Mesenchymal stem cell (in vitro differentiated cells and primary cell): ENCODE measurements around the gene CFAP141.

Experiments used
- DNase-seq: peaks from one replicate; pipeline ENCODE4 v3.0.0-alpha.2; 2013
- H2AFZ ChIP-seq: one replicate; pipeline ENCODE4 v1.6.1; 2013; ENCODE audit warnings: low read depth, mild to moderate bottlenecking, control low read depth, inconsistent platforms, low read length, moderate library complexity
- H2AK5ac ChIP-seq: 2 replicates; pipeline ENCODE4 v1.6.1; 2013; ENCODE audit warnings: low read length, moderate library complexity, mild to moderate bottlenecking, inconsistent platforms; ENCODE audit not compliant: severe bottlenecking
- H2BK120ac ChIP-seq: one replicate; pipeline ENCODE4 v1.6.1; 2013; ENCODE audit warnings: low read depth, mild to moderate bottlenecking, inconsistent platforms, low read length, moderate library complexity
- H2BK12ac ChIP-seq, 2 experiments: one replicate each; pipeline ENCODE4 v1.6.1; 2013; ENCODE audit warnings: inconsistent platforms in 2 of 2, low read length in 2 of 2, mild to moderate bottlenecking in 2 of 2, moderate library complexity in 2 of 2, control low read depth in 1 of 2
- H2BK15ac ChIP-seq: one replicate; pipeline ENCODE4 v1.6.1; 2013; ENCODE audit warnings: mild to moderate bottlenecking, low read depth, inconsistent platforms; ENCODE audit not compliant: poor library complexity, severe bottlenecking
- H2BK5ac ChIP-seq: 2 replicates; pipeline ENCODE4 v1.6.1; 2013; ENCODE audit warnings: low read depth, mild to moderate bottlenecking, low read length, control low read depth, inconsistent platforms; ENCODE audit not compliant: poor library complexity, severe bottlenecking
- H3K14ac ChIP-seq, 2 experiments: one replicate each; pipeline ENCODE4 v1.6.1; 2013; ENCODE audit warnings: inconsistent platforms in 2 of 2, low read length in 2 of 2, control low read depth in 1 of 2, mild to moderate bottlenecking in 1 of 2, moderate library complexity in 1 of 2
- H3K18ac ChIP-seq, 2 experiments: one replicate each; pipeline ENCODE4 v1.6.1; 2013; ENCODE audit warnings: inconsistent platforms in 2 of 2, low read length in 2 of 2, control low read depth in 1 of 2, low read depth in 1 of 2, mild to moderate bottlenecking in 1 of 2
- H3K23ac ChIP-seq, 2 experiments: one replicate each; pipeline ENCODE4 v1.6.1; 2013; ENCODE audit warnings: inconsistent platforms in 2 of 2, low read length in 2 of 2, mild to moderate bottlenecking in 2 of 2, moderate library complexity in 2 of 2, control low read depth in 1 of 2
- H3K27ac ChIP-seq: 2 replicates; pipeline ENCODE4 v1.5.1; 2013; ENCODE audit warnings: mild to moderate bottlenecking, moderate library complexity, low read length, control low read depth, inconsistent platforms; ENCODE audit not compliant: poor library complexity, severe bottlenecking
- H3K27me3 ChIP-seq, 2 experiments: 2 replicates each; pipeline versions ENCODE4 v1.6.1 to v1.7.0; 2013; ENCODE audit warnings: low read length in 2 of 2, mild to moderate bottlenecking in 2 of 2, moderate library complexity in 2 of 2, control low read depth in 1 of 2, inconsistent platforms in 1 of 2; ENCODE audit not compliant: control insufficient read depth in 1 of 2, insufficient read depth in 1 of 2
- H3K36me3 ChIP-seq, 2 experiments: 2 replicates each; pipeline versions ENCODE4 v1.6.1 to v1.7.0; 2013; ENCODE audit warnings: low read length in 2 of 2, control low read depth in 1 of 2, inconsistent platforms in 1 of 2, low read depth in 1 of 2, mild to moderate bottlenecking in 1 of 2; ENCODE audit not compliant: insufficient read depth in 2 of 2, control insufficient read depth in 1 of 2
- H3K4ac ChIP-seq, 2 experiments: one replicate each; pipeline ENCODE4 v1.6.1; 2013; ENCODE audit warnings: inconsistent platforms in 2 of 2, low read length in 2 of 2, mild to moderate bottlenecking in 2 of 2, moderate library complexity in 2 of 2, control low read depth in 1 of 2, low read depth in 1 of 2
- H3K4me1 ChIP-seq: 2 replicates; pipeline ENCODE4 v1.6.1; 2013; ENCODE audit warnings: low read depth, low read length, control low read depth; ENCODE audit not compliant: control insufficient read depth, insufficient read depth
- H3K4me2 ChIP-seq: 2 replicates; pipeline ENCODE4 v1.6.1; 2013; ENCODE audit warnings: low read length, mild to moderate bottlenecking, inconsistent platforms; ENCODE audit not compliant: poor library complexity, severe bottlenecking
- H3K4me3 ChIP-seq, 2 experiments: 2 replicates each; pipeline versions ENCODE4 v1.5.1 to v1.7.0; 2013; ENCODE audit warnings: low read length in 2 of 2, mild to moderate bottlenecking in 2 of 2, control low read depth in 1 of 2, low read depth in 1 of 2; ENCODE audit not compliant: insufficient read depth in 1 of 2
- H3K79me1 ChIP-seq: replicated peaks from 2 replicates; pipeline ENCODE4 v1.6.1; 2013; ENCODE audit warnings: mild to moderate bottlenecking, control low read depth, low read length, inconsistent platforms; ENCODE audit not compliant: poor library complexity, severe bottlenecking
- H3K9ac ChIP-seq: 2 replicates; pipeline ENCODE4 v1.7.0; 2013; ENCODE audit warnings: mild to moderate bottlenecking, low read length, moderate library complexity
- H3K9me3 ChIP-seq: 2 replicates; pipeline ENCODE4 v1.7.0; 2013; ENCODE audit warnings: mild to moderate bottlenecking, low read length; ENCODE audit not compliant: control insufficient read depth
- H4K8ac ChIP-seq: one replicate; pipeline ENCODE4 v1.6.1; 2013; ENCODE audit warnings: inconsistent platforms, mild to moderate bottlenecking, low read length, moderate library complexity
- H4K91ac ChIP-seq: one replicate; pipeline ENCODE4 v1.6.1; 2013; ENCODE audit warnings: mild to moderate bottlenecking, low read length, inconsistent platforms
- WGBS: methylation state at CpG from one replicate; pipeline ENCODE4 v1.1.7; 2013; ENCODE audit warnings: mixed read lengths; 5-methylcytosine and 5-hydroxymethylcytosine counted together

The CFAP141 gene

DNA sequence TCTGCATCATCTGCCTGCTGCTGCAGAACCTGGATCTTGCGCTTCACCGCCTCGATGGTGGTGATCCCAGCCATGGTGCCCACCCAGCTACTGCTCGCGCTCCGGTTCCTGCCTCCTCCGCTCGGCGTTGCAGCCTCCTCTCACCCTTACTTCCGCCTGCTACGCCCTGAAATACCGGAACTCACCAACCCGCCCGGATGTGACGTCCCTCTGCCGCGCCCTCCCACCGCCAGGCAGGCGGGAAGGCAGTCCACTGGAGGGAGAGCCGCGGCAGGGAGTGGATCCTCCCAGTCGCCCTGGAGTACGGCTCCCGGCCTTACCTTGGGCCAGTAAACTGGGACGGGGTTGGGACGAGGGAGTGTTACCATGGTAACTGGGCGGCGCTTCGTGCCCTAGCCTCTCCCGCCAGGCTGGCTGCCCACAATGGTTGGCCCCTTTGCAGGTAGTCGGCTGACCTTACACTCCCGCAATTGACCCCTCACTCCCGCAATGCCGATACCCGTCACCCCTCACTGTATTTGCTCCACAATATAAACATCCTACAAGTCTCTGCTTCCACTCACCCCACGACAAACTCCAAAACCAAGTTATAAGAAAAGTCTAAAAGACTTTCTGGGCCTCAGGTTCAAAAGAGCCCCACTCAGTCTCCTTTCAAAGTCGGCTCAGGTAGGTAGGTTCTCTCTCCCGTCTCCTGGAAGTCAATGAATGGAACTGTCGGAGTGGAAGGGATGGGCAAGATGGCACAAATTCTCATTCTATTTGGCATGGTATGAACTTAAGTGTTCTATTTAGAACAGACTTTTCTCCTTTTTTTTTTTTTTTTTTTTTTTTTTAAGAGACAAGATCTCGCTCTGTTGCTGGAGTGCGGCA is 22.9 kb downstream of the CFAP141 start:
- Histone ChIP-seq H3K4ac (peak overlapping the region; percentile 89 to 95), H3K23ac (peak overlapping the region in 1 of 2 experiments; percentile 18)
- WGBS: 5% methylated on average over 40 of the region's 41 CpGs

DNA sequence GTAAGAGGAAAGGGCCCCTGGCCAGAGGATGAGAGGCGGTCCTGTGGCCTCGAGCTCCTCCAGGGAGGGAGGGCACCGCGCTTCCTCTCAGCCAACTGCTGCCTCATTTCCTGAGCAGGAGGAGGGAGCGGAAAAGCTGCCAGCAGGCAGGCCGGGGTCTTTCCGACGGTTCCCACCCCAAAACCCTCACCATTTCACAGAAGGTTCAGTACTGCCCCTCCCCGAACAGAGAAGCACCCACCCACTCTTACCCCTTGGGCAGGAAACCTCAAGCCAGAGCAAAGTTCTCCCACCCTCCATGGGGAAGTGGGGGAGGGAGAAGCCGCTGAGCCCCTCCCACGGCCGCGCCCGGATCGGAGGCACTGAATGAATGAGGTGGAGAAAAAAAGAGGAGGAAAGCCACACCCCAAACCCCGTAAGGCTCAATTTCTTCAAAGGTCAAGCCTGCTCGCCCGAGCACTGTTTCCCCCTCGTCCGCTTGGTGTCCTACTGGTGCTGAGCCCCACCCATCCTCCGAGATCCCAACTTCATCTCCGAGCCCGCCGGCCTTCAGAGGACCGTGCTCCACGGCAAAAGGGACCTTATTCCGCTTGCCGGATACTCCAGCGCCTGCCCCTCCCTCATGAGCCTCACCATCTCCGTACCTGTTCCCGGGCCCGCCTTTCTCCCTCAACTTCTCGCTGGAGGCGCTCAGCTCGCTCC is 23.6 kb downstream of the CFAP141 start:
- peaks cover under 1 to 8% of the 10 kb centered on the region in 2 experiments for H3K27me3 ChIP-seq
- peaks cover 11 to 13% of the 10 kb centered on the region in 2 experiments for H3K36me3 ChIP-seq
- H2BK12ac ChIP-seq: no peak overlapping the region
- peak overlapping the region; percentile 26 for H3K4me2 ChIP-seq
- no peaks in the 10 kb centered on the region for H3K9me3 ChIP-seq
- no peaks in the 10 kb centered on the region for H3K79me1 ChIP-seq
- peak overlapping the region; percentile 90 to 95 for H3K4me3 ChIP-seq
- WGBS: under 1% methylated on average over 22 of the region's 35 CpGs
- peaks cover 17% of the 10 kb centered on the region for H3K4me1 ChIP-seq
- peak overlapping the region; percentile 81 for H2AK5ac ChIP-seq
- peak overlapping the region; percentile 89 to 95 for H3K4ac ChIP-seq
- DNase-seq: peak; percentile 81
- H3K27ac ChIP-seq: peak overlapping the region; percentile 64
- H3K18ac ChIP-seq: peak overlapping the region; percentile 90 to 97
- H2BK15ac ChIP-seq: peak overlapping the region; percentile 74
- peak overlapping the region; percentile 9 for H2BK120ac ChIP-seq
- H4K8ac ChIP-seq: peak overlapping the region; percentile 95
- peak overlapping the region in 1 of 2 experiments; percentile 90 for H3K14ac ChIP-seq
- H3K9ac ChIP-seq: peak overlapping the region; percentile 93
- H3K23ac ChIP-seq: no peak overlapping the region
- no peak overlapping the region for H2AFZ ChIP-seq
- no peak overlapping the region for H2BK5ac ChIP-seq
- peak overlapping the region; percentile 99 for H4K91ac ChIP-seq

More for the DNA sequence above, 22.9 kb downstream of the CFAP141 start:
- H3K79me1 ChIP-seq: no peaks in the 10 kb centered on the region
- peak; percentile 96 for DNase-seq
- peaks cover 3 to 8% of the 10 kb centered on the region in 2 experiments for H3K27me3 ChIP-seq
- H3K4me3 ChIP-seq: peak overlapping the region; percentile 90 to 95
- peaks cover 11 to 13% of the 10 kb centered on the region in 2 experiments for H3K36me3 ChIP-seq
- peak overlapping the region; percentile 75 for H3K27ac ChIP-seq
- no peak overlapping the region for H2BK5ac ChIP-seq
- H4K91ac ChIP-seq: peak overlapping the region; percentile 99
- peak overlapping the region; percentile 91 to 97 for H3K18ac ChIP-seq
- H3K9me3 ChIP-seq: no peaks in the 10 kb centered on the region
- H4K8ac ChIP-seq: peak overlapping the region; percentile 99
- H2AK5ac ChIP-seq: no peak overlapping the region
- H2BK120ac ChIP-seq: peak overlapping the region; percentile 64
- H2BK12ac ChIP-seq: no peak overlapping the region
- no peak overlapping the region for H2BK15ac ChIP-seq
- peaks cover 14% of the 10 kb centered on the region for H3K4me1 ChIP-seq
- H3K4me2 ChIP-seq: peak overlapping the region; percentile 88
- peak overlapping the region; percentile 93 for H3K9ac ChIP-seq
- H3K14ac ChIP-seq: peak overlapping the region in 1 of 2 experiments; percentile 90
- H2AFZ ChIP-seq: peak overlapping the region; percentile 89

DNA sequence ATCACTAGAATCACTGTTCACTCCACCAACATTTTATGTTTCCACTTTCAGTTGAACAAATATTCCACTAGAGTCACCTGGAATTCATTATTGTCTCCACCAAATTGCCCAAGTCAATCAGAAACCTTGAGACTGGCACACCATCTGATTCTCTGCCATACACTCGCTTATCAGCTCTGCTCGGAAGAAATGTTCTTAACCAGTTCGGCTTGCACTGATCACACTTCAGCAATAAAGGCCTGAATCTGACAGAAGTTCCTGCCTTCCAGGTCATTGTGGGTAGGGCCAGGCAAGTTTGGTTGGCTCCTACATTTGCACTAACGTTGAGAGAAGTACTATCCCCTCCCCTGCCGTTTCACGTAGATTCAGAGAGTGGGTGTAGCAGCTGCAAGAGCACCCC is 24.2 kb downstream of the CFAP141 start:
- H3K79me1 ChIP-seq: no peaks in the 10 kb centered on the region
- H3K4me3 ChIP-seq: peak overlapping the region; percentile 90 to 95
- H3K9me3 ChIP-seq: no peaks in the 10 kb centered on the region
- H2BK15ac ChIP-seq: no peak overlapping the region
- no peak overlapping the region for H2AK5ac ChIP-seq
- no peak overlapping the region for H2AFZ ChIP-seq
- no peak overlapping the region for H3K23ac ChIP-seq
- no peak overlapping the region for H2BK12ac ChIP-seq
- 3% methylated on average over 6 of the region's 6 CpGs for WGBS
- H3K36me3 ChIP-seq: peaks cover 11 to 13% of the 10 kb centered on the region in 2 experiments
- peaks cover 19% of the 10 kb centered on the region for H3K4me1 ChIP-seq
- H3K9ac ChIP-seq: peak overlapping the region; percentile 93
- peak overlapping the region; percentile 64 for H3K27ac ChIP-seq
- H3K18ac ChIP-seq: peak overlapping the region in 1 of 2 experiments; percentile 62
- H3K14ac ChIP-seq: no peak overlapping the region
- peak overlapping the region in 1 of 2 experiments; percentile 1 for H3K4ac ChIP-seq
- DNase-seq: no peak
- H4K91ac ChIP-seq: no peak overlapping the region
- no peak overlapping the region for H2BK5ac ChIP-seq
- peak overlapping the region; percentile 26 for H3K4me2 ChIP-seq
- no peak overlapping the region for H4K8ac ChIP-seq
- H3K27me3 ChIP-seq: peaks cover 0 to 7% of the 10 kb centered on the region in 2 experiments
- H2BK120ac ChIP-seq: no peak overlapping the region
